Kidney glomerular epithelial cell (primary cell): ENCODE measurements around the gene MT2A.

Experiments
- DNase-seq: peaks from one replicate; lab custom pipeline; 2025; lab: John Stamatoyannopoulos, UW

Gene MT2A

DNA sequence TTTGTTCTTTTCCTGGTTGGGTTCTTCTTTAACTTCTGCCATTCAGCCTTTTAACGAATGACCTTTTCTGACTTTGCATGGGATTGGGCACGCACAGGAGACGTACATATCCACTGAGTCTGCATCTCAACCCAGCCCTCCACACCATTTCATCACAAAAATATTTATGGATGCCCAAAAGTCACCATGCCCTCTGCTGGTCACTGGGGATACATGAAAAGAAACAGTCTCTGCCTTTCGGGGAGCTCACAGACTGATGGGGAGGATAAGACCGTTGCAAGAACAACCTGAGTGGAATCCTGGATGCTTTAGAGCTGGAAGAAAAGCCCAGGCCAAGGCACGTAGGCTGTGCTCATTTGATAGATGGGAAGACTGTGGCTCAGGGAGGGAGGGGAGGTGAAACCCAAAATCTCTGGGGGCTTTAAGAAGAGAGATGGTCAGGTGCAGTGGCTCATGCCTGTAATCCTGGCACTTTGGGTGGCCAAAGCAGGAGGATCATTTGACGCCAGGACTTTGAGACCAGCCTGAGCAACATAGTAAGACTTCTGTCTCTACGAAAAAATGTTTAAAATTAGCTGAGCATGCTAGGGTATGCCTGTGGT, 7.9 kb upstream of the MT2A start:
- DNase-seq, result peak; percentile 43

DNA sequence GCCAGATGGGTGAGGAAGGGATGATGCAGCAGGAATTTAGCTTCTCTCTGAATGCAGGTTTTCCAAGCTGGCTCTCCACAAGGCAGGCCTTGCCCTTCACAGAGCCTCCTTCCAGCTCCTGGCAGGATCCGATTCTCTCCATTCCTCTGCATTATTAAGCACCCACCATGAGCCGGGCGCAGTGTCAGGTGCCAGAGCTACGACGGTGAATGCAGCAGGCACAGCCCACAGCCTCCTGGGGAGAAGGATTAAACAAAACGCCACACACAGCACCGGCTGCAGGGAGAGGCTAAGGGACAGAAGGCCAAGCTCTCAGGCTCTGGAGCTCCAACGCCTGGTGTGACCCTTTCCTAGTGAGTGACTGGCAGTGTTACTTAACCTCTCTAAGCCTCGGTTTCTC, 7.1 kb upstream of the MT2A start:
- no peak for DNase-seq

DNA sequence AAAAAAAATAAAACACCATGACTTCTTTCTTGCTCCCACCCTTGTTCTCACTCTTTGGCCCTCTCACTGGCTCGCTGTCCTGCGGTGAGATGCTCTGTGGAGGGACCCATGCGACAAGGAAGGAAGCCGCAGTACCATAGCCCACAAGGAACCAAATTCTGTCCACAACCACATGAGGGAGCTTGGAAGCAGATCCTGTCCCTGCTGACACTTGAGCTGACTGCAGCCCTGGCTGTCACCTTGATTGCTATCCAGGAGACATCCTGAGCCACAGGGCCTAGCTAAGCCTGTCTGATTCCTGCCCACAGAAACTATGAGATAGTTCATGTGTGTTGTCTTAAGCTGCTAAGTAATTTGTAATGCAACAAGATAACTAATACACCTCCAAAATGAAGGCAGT, 4.8 kb upstream of the MT2A start:
- DNase-seq, result peak; percentile 26

DNA sequence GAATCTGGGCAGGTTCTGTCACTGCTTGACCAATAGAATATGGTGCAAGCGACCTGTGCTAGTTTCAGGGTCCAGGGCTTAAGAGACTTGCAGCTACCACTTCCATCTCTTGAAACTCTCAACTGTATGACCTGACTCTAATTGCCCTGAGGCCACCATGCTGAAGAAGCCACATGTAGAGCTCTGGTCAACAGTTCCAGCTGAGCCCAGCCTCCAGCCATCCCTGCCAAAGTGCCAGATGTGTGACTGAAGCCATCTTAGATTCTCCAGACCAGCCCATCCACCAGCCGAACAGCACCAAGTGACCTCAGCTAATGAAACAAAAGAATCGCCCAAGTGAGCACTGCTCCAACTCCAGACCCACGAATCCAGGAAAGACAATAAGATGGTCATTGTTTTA, 3.4 kb upstream of the MT2A start:
- DNase-seq, result no peak

DNA sequence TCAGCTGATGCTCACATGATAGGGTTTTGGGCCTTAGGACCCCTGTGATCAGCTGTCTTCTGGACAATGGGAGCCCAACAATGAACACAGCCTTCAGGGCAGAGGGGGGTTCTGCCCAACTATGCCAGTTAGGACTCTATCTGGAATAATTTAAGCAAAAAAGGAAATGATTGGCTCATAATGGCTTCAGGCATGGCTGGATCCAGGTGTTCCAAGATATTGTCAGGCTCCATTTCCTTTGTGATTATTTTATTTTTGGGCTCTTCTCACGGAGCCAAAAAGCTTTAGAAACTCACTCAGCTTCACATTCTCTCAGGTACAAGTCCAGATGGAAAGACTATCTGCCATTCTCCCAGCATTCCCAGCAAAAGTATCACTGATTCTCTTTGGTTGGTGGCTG, 2.9 kb upstream of the MT2A start:
- DNase-seq, result no peak

DNA sequence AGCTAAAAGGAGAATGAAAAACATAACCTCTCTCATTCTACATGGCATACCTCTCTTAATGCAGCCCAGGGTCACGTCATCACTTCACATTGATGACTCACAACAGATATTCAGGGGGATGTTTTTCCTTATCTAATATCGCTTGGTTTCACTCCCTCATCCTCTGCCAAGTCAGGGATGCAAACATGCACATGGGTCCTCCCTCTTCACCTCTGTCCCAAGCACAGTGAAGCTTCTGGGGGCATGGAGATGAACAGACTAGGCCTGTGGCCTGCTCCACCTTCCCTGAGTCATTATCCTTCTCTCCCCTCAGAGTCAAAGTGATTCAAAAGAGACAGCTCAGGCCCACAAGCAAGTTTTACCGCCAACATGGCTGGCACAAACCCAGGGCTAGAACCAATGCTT, 2.3 kb upstream of the MT2A start:
- peak; percentile 50 for DNase-seq

DNA sequence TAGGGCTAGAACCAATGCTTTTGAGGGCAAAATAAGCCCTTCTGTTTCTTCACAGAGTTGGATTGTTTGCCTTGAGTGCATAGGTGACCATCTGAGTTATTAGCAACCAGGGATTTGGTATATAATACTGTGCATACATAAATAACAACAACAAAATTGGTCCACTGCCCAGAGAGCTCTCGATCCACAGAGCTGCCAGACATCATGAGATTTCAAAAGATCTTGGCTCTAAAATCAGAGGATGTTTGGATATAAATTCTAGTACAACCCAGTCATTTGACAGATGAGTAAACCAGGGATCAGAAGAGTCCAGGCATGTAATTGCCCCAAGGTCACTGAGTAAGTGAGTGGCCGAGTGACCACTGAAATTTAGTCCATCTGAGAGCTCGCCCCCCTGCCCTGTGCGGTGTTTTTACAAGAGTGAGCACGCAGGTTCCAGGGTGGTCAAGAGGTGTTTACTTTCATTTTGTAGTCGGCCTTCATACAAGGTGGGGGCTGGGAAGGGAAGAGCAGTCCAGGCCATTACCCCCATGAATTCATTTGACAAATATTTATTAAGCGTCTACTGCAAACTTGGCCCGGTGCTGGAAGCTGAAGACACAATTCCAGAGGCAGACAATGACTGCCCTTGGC, 1.8 kb upstream of the MT2A start:
- peak; percentile 80 for DNase-seq

DNA sequence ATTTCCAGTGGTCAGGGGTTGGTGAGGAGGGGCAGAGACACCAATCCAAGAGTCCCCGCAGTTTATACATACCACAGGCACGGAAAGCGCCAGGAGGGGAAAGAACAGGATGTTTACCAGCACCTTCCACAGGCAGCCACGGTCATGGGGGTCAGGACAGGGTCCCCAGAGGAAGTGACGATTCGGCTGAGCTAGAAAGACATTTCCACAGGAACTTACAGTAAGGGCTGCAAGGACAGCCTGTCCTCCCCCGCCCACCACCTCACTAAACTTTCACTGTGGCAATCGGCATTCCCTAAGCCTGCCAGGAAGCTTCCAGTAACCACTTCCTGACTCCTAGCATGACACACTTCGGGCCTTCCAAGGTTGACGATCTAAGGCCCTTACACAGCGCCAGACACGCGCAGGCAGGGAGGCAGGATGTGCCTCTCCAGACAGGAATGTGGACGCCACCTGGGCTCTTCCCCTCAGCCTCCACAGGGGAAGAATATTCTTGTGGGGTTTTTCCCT, 1.2 kb upstream of the MT2A start:
- DNase-seq, result peak; percentile 94

DNA sequence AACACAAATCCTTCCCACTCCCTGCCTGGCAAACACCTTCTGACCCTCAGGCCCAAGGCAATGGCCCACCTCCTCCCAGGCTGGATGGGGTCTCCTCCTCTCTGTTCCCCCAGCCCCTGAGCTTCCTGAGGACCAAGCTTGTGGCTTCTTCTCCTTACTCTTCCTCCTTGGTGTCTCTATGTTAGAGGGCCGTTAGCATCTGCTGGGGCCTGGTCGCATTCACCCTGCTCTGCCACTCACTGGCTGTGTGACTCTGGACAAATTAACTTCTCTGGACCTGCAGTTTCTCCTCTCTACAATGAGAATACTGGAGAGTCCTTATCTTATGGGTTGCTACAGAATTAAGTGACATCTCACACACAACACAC, 725 bp upstream of the MT2A start:
- peak; percentile 53 for DNase-seq

DNA sequence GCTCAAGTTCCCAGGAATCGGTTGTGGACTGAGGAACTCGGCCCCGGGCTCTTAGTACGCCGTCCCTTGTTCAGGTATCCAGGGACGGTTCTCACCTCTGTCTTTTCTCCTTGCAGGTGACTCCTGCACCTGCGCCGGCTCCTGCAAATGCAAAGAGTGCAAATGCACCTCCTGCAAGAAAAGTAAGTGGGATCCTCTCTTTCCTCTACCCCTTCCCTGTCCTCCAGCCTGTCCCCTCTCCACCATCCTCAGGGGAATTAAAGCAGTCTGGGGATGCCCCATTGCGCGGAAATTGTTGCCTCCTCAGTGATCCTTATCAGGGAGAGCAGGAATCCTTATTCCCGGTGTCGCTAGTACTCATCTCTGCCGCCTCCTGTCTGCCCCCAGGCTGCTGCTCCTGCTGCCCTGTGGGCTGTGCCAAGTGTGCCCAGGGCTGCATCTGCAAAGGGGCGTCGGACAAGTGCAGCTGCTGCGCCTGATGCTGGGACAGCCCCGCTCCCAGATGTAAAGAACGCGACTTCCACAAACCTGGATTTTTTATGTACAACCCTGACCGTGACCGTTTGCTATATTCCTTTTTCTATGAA, 585 bp downstream of the MT2A start:
- DNase-seq, result no peak

DNA sequence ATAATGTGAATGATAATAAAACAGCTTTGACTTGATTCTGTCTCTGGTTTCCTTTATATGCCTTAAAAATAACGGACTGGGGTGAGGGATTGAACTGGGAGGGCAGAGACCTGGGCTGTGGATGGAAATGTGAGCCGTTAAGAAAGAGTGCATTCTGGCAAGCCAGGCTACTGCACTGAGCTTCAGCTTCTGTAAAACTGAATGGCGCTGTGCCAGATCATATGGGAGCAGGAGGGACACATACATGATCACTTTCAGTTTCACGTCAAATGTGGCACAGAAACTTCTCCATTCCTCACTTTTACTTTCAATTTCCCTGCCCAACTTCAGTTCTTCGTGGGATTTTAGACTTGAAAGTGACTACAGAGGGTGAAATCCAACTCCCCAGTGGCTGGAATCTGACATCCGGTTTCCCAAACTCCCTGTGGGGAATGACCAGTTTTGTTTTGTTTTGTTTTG, 1.1 kb downstream of the MT2A start:
- no peak for DNase-seq

DNA sequence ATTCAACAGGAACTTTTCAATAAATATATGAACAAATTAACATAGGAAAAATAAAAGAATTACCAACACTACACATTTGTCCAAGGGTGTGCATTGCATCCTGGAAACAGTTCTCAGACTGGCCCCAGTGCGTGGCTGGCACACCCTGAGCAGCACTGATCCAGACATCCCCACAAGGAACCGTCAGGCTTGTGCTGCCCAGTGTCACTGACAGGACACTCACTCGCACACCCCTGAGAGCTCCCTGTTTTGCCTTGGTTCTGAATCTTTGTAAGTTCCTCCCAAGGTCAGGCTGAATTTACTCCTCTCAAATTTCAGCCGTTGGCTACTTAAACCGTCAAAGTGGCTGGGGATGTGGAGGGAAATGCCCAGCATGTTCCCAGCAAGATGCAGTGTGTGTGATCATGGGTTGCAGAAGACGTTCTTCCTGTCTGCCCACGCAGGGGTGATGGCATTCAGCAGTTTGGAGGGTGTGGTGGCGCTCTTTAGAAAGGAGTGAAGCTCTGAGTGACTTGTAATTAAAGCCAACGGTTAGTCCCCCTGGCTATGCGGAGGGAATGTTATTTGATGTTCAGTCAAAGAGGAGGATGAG, 1.7 kb downstream of the MT2A start:
- peak; percentile 61 for DNase-seq

DNA sequence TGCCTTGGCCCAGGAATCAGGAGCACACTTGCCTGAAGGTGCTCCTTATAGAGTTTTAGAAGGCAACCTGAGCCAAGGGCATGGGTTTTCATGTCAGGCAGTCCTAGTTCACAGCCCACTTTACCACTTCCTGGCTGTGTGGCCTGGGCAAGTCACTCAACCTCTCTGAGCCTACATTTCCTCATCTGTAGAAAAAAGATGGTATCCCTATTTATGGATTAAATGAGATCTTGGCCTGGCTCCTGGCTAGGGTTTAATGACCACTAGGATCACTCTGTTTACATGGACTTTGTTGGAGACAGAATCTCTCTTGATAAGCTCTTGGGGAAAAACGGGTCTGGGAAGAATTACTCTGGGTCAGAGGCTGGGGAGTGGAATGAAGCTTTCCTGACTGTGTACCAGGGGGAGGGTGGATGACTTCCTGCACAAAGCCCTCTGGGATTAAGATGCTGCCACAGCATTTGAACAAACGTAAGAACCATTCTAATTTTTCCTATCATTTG, 2.3 kb downstream of the MT2A start:
- no peak for DNase-seq

DNA sequence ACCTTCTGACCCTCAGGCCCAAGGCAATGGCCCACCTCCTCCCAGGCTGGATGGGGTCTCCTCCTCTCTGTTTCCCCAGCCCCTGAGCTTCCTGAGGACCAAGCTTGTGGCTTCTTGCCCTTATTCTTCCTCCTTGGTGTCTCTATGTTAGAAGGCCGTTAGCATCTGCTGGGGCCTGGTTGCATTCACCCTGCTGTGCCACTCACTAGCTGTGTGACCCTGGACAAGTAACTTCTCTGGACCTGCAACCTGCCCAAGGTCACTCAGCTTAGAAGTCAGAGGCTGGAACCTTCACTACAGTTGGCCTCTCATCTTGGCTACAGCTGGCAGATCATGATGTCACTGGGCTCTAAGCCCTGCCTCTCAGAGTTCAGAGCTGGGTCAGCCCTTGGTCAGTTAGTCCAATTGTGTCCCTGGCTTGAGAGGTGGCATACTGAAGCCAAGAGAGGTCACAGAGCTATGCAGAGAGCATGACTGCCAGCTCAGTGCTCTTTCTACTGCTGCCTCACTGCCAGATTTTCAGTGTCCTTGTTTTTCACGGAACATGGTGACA, 3.0 kb downstream of the MT2A start:
- peak; percentile 16 for DNase-seq

DNA sequence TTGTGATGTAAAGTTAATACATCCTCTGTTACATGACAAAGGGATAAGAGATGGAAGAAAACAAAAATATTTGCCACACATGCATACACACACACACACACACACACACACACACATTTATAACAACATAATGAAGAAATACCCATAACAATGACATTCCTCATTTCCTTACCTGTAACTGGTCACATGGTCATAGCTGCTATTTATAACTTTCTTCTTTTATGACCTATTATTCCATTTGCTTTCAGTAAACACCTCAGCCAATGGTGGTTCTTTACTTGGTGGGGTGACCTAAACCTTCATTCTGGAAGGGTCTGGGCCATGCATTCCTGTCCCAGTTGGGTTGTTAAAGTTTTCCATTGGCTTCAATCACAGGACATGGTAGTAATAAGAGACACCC, 5.3 kb downstream of the MT2A start:
- DNase-seq, result peak; percentile 6

DNA sequence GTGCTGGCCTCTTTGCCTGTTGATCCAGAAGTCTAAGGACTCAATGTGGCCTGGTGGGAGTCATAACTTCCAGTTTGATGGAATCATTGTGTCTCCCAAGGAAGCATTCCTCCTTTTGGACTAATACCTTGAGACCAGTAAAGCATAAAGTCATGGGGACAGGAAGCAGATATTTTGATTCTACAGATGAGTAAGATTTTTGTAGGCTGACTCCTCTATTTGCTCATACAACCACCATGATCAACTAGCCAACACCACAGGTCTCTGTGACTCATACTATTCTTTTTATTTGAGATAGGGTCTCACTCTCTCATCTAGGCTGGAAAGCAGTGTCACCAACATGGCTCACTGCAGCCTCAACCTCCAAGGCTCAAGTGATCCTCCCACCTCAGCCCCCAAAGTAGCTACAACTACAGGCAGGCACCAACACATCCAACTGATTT, 6.2 kb downstream of the MT2A start:
- peak; percentile 98 for DNase-seq

DNA sequence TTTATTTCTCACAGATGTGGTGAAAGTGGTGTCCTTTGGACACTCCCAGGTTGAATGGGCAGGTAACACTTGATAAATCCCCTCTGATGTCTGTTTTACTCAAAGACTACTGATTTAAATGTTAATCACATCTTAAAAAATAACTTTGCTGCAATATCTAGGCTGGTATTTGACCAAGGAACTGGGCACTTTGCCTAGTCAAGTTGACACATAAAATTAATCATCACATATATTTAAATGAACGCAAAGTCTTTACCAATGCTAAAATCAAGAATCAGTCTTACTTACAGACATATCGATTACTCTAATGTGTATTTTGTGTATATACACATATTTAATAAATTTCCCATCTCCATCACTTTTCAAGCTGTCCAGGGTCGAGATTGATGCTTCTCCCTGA, 7.0 kb downstream of the MT2A start:
- peak; percentile 30 for DNase-seq

DNA sequence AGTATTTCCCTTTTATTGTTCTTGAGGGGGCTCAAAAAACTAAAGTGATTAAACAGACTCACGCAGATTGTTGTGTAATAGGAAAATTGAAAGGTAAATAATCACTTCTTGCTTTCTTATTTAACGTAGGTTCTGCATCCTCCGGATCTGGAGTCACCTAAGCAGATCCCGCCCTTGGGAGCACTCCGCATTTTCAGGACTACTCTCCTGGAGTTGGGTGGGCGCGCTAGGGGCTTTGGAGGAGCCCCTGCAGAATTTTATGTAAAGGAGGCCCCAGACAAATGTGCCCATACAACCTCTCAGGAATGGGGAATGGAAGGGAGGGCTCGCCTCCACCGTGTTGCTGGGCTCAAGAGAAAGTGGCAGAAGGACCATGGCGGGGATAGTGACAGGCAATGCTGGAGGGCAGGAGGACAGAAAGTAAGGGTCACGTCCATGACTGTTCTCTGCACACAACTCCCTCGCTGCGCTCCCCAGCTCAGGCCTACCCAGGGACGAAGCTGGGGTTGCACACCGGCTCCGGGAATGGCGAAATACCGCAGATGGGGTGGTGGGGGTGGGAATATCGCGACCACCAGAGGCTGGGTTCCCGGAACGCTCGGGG, 8.3 kb downstream of the MT2A start:
- no peak for DNase-seq

DNA sequence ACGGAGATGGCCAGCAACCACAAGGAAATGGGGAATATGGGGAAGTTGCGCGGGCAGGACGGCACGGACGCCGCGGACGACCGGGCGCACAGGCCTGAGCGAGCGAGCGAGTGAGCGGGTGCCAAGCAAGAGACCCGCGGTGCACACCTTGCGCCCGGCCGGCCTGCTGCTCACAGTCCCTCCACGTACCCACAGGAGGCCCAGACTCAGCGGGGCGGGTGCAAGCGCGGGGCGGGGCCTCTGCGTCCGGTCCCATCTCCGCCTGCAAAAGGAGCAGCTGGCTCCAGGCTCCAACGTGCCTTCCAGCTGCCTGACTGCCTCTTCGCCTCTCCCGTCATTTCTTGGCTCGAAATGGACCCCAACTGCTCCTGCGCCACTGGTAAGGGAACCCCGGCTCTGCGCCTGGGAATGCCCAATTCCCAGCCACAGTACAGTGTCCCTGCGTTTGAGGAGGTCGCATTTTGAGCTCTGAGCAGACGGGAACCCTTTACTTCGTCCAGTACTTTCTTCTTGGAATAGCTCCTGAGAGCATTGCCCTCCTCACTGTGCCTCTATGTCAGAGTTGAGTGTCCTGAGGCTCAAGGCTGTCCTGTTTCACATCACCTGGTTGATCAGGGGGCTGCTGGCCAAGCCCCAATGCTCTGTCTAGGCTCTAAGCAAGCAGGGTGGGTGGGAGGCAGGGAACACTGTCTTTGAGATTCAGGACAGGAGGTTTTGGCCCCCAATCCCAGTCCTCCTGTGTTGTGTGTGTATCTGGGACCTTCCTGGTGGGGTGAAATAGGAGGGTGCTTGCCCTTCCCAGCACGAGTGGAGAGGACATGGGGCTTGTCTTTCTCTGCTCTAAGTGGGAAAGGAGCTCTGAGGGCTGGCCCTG, 9.1 kb downstream of the MT2A start:
- DNase-seq, result peak; percentile 33

DNA sequence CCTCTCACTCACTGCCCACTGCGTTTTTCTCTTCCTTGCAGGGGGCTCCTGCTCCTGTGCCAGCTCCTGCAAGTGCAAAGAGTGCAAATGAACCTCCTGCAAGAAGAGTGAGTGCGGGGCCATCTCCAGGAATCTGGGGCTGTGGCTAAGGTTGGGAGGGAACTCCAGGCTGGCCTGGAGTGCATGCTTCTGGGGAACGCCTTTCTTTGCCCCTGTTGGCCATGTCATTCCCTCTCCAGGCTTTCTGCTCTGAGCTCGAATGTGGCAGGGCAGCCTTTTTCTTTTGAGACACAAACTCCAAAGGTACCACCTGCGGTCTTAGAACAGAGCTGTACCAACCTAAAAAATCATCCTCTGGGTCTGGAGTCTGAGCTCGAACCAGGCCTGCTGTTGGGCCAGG, 9.8 kb downstream of the MT2A start:
- DNase-seq, result no peak

DNA sequence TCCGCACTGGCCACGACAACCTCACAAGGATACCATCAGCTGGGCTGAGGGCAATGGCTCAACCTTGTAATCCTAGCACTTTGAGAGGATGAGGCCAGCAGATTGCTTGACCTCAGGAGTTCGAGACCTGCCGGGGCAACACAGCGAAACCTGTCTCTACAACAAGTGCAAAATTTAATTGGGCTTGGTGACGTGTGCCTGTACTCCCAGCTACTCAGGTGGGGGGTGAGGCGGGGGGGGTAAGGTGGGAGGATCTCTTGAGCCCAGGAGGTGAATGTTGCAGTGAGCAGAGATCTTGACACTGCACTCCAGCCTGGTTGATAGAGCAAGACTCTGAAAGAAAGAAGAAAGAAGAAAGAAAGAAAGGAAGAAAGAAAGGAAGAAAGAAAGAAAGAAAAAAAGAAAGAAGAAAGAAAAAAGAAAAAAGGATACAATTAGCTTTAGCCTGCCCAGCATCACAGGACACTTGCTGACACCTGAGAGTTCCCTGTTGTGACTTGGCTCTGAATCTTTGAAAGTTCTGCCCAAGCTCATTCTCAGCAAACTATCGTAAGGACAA, 12.0 kb downstream of the MT2A start:
- no peak for DNase-seq
